ENCODE results near the gene ITGA3.
"Not testable (repeated sequence)": the region's sequence is repeated elsewhere in the genome, so short reads cannot be mapped to it uniquely, and the experiment has no call there.

ITGA3 gene

GRCh38 chr17:50035421-50035879 lies 20.5 kb upstream of the ITGA3 start:
- DNase-seq (ENCODE audit: low read depth) = peak; percentile 50

- DNase-seq (ENCODE audit: low read depth) = no peak
Observed at GRCh38 chr17:50035945-50036344, 20.0 kb upstream of the ITGA3 start.

- DNase-seq (ENCODE audit: low read depth) = no peak
Observed at GRCh38 chr17:50036455-50037261, 19.3 kb upstream of the ITGA3 start.

GRCh38 chr17:50037321-50038107 lies 18.4 kb upstream of the ITGA3 start:
- DNase-seq (ENCODE audit: low read depth) = peak; percentile 88

GRCh38 chr17:50039058-50039457 lies 16.9 kb upstream of the ITGA3 start:
- DNase-seq (ENCODE audit: low read depth) = no peak

- not testable (repeated sequence) for DNase-seq (ENCODE audit: low read depth)
Observed at GRCh38 chr17:50040496-50040895, 15.4 kb upstream of the ITGA3 start.

GRCh38 chr17:50042211-50042610 lies 13.7 kb upstream of the ITGA3 start:
- no peak for DNase-seq (ENCODE audit: low read depth)

- peak; percentile 48 for DNase-seq (ENCODE audit: low read depth)
Observed at GRCh38 chr17:50043290-50044148, 12.4 kb upstream of the ITGA3 start.

GRCh38 chr17:50044483-50044882 lies 11.4 kb upstream of the ITGA3 start:
- DNase-seq (ENCODE audit: low read depth) = no peak

- DNase-seq (ENCODE audit: low read depth) = no peak
Observed at GRCh38 chr17:50045154-50045553, 10.8 kb upstream of the ITGA3 start.

- DNase-seq (ENCODE audit: low read depth) = no peak
Observed at GRCh38 chr17:50046179-50046578, 9.7 kb upstream of the ITGA3 start.

GRCh38 chr17:50046667-50047066 lies 9.2 kb upstream of the ITGA3 start:
- no peak for DNase-seq (ENCODE audit: low read depth)

- no peak for DNase-seq (ENCODE audit: low read depth)
Observed at GRCh38 chr17:50047083-50047482, 8.8 kb upstream of the ITGA3 start.

GRCh38 chr17:50047488-50048126 lies 8.3 kb upstream of the ITGA3 start:
- DNase-seq (ENCODE audit: low read depth) = peak; percentile 67

- DNase-seq (ENCODE audit: low read depth) = peak; percentile 72
Observed at GRCh38 chr17:50048146-50048720, 7.7 kb upstream of the ITGA3 start.

GRCh38 chr17:50048988-50049387 lies 6.9 kb upstream of the ITGA3 start:
- DNase-seq (ENCODE audit: low read depth) = no peak

GRCh38 chr17:50049636-50050035 lies 6.3 kb upstream of the ITGA3 start:
- no peak for DNase-seq (ENCODE audit: low read depth)

GRCh38 chr17:50050431-50051032 lies 5.4 kb upstream of the ITGA3 start:
- DNase-seq (ENCODE audit: low read depth) = no peak

GRCh38 chr17:50051082-50051576 lies 4.8 kb upstream of the ITGA3 start:
- DNase-seq (ENCODE audit: low read depth) = peak; percentile 80

- no peak for DNase-seq (ENCODE audit: low read depth)
Observed at GRCh38 chr17:50051606-50052005, 4.3 kb upstream of the ITGA3 start.
